IPS-NIHi7 (cell line): ENCODE data around the gene LEFTY1.

ENCODE experiments used
- DNase-seq: peaks from one replicate; pipeline ENCODE4 v3.0.0; 2012; ENCODE audit warnings: mixed read lengths; ENCODE audit errors: extremely low spot score

The LEFTY1 gene

DNA sequence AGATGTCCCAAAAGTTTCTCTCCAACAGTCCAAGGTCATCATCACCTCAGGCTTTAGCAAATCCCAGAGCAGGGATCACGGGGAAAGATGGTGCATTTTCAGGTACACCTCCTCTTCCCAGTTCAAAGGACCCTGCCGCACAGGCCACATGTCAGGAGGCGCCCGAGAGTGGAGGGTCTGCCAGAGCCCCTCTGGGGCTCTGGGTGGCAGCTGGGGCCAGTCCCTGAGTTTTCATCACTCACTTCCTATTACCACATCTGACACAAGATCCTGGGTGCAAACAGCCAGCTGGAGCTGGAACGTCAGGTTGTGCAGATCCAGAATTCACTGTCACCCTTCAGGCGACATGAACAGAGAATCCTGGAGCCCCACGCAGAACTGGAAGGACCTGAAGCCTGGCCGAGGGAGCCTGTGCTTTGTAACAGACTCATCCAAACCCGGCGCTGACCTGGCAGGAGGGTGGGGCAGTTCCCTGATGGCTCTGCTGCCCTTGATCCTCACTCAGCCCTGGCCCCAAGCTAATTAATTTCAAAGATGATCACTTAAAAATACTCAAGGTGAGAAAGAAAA is 15.6 kb downstream of the LEFTY1 start:
- no peak for DNase-seq

DNA sequence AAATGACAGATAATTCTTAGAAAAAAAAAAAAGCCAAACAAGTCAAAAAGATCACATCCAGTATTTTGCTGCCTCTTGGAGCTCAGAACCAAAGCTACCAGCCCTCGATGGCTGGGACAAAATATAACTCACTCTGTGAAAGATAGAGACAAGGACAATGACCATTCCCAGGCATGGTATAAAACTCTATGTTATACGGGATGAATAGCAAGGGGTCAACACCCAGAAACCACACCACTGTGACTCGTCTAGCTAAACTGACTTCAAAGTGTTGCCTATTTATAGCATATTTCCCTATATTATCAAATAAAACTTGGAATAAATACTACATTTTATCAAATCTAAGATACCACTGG is 16.9 kb downstream of the LEFTY1 start:
- DNase-seq: no peak

DNA sequence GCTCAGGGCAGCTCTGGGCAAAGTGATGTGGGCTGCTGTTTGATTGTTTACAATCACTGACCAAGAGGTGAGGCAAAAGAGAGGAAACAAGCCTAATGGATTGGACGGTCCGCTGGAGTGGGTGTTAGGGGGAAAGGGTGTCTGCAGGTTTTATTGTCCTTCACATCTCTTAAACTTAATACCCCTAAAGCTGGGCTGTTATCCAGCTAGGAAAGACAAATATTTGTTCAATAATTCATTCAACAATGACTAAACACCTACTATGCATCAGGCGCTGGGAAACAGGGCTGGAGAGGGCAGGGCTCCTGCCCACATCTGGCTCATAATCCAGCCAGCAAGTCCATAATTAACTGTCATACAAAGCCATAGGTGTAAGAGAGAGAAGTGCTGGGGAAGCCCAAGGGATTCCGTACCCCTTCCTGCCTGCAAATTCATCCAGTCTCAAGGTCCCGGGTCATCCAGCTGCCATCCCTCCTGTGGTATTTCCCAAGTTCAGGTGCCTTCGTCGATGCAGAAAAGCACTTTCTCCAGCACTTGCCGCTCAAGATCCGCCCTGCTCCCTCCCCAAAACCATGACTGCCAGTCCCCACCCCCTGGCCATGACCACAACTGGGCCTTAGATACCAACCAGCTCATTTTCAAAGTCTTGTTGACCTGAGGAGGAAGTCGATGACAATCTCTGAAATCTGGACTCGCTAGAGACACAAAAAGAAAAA is 17.4 kb downstream of the LEFTY1 start:
- DNase-seq: no peak

DNA sequence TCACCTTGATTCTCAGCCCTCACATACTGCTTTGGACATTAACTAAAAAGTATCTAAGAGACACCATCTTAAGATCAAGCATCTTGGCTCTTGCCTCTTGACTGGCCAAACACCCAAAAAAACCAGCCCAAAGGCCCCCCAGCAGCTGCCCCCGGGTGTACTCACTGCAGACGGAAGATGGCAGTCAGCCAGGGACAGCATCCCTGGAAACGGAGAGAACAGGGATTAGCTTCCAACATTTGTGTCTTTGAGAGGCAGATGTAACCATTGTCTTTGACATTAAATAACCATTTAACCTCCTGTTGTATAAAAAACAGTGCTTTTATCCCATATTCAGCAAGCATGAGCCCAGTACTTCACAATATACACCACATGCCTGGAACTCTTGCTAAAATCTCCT is 18.0 kb downstream of the LEFTY1 start:
- DNase-seq: no peak

DNA sequence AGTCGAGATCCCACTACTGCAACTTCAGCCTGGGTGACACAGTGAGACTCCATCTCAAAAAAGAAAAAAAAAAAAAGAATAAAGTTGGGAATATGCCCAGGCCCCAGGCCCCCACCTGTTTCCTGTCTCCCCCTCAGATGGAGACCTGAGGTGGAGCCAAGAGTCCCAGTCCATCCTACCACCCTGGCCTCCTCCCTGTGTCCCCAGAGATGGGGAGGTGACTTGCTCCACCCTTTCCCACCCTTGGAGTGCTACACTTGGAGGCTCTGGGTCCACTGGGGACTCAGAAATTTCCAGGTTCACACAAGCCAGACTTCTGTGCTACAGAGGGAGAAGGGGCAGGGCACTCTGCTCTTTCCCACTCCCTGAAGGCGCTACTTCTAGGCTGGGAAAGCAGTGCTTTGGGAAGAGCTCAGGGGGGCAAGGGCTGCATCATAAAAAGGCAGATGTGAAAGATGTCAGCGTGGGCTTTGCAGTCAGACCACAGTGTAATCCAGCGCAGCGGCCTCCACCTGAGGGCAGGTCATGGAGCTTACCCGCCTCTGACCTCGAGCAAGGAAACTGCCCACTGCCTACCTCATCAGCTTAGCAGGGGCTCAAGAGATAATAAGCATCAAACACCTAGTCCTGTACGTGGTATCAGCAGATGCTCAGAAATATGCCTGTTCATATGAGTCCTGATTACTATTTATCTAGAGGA is 20.2 kb downstream of the LEFTY1 start:
- DNase-seq: no peak

DNA sequence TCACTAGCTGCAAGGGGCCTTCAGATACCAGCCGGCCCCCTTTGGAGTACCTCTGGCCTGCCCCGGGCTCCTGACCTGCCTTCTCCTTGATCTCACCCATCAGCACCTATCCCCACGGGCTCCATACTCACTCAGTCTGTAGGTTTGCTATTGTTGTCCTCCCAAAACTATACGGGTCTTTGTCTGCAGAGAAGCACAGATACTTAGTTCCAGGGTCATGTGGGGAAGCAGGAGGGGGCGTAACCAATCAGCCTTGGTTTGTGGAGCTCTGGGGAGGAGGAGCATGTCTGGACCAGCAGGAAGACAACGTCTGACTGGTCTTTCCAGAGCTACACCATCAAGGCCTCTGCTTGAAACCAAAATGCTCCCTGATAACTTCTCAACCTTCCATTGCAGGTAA is 22.0 kb downstream of the LEFTY1 start:
- DNase-seq: no peak

DNA sequence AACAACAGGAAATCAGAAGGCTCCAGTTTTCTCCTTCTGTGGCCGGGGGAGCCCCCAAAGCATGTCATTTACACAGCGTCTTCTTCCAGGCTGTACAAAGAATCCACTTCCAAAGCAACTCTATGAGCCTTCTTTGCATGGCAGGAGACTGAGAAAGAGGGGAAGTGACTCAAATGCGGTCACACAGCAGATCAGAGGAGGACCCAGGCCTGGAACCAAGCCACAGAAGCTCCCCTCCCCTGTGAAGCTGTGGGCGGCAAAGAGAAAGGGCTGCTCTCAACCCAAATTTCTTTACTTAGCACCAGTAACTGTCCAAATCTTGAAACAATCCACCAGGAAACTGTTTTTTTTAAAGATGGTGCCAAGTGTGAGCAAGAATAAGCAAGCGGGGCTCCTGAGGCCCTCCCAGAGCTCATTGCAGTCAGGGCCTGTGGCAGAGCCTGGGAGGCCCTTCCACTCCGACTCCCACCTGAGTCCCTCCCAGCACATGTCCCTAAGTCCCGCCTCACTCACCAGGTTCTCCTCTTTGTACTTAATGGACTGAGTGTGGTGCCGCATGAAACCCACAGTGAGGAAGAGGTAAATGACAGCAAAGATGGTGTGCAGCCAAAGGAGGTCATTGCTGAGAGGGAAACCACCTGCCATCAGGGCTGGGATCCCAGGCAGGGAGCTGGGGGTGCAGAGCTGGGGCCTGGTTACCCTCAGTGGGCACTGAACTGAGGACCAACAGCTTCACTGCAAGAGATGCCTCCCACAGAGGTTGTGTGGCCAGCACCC is 22.7 kb downstream of the LEFTY1 start:
- no peak for DNase-seq

DNA sequence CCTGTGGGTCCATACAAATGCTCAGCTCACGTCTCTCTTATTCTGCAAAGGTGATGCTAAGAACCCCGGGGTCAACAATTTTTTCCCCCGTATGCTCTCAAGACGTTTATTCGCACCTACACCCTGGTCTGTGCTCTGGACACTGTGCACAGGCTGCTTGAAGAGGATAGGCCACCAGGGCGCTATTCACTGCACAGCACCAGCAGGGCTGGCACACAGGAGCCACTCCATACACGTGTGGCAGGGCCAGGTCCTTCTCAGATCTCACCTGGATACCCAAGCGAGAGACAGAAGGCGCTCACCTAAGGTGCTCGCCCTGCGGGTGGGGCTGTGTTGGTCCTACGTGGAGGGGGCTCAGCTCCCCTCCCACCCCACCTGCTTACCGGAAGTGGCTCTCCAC is 23.4 kb downstream of the LEFTY1 start:
- DNase-seq: no peak

DNA sequence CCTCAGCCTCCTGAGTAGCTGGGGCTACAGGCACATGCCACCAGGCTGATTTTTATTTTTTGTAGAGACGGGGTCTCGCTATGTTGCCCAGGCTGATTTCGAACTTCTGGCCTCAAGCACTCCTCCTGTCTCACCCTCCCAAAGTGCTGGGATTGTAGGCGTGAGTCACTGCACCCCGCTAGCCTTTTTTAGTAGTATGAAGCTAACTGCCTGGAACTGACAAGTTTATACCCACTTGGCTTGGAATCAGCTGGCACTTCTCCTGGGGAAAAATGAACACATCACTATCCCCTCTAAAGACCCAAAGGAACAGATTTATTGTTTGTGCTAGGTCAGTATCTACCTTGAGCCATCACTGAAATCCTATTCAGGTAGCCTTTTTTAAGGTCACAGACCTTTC is 25.8 kb downstream of the LEFTY1 start:
- no peak for DNase-seq

DNA sequence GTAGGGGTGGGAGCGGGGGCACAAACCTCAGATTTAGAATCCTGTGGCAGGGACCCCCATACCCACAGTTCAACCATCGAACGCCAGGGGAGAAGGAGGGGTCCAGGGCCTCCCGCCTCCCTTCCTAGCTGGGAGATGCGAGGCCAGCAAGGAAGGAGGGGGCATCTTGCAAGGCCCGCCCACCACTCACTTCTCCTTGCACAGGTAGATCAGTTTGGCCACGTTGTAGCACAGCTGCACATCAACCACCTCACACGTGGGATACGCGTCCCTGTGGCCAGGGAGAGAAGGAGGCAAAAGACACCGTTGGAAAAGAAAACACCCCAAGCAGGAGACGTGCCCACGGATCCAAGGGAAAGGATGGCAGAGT is 26.4 kb downstream of the LEFTY1 start:
- no peak for DNase-seq

DNA sequence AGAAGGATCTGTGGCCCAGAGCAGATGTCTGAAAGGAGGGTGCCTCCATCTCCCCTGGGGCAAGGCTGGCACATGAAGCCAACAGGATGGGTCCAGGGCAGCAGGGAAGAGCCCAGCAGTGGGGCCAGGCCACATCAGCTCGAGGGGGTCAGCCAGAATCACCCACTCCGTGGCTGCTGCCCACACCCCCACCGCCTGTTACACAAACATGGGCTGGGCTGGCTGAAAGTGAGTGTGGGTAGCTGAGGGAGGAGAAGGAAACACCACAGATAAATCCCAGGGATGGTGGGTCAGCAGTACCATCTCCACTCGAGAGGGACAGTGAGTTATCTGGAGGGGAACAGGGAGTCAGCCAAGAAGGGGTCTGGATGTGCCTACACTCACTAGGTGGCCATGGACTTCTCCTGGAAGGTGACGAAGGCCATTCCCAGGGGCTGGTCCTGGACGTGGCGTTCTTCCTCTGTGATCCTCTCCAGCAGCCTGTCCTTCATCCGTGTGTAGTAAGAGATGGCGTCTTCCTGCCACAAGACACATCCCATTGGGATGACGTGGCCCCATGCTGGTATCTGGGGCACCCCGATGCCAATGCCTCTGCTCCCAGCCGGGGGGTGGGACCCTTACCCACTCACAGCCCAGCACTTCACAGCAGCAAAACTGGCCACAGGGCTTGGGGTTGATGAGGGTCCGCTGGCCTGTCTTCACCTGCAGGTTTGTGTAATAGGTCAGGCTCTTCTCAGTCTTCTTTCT is 26.9 kb downstream of the LEFTY1 start:
- DNase-seq: no peak

DNA sequence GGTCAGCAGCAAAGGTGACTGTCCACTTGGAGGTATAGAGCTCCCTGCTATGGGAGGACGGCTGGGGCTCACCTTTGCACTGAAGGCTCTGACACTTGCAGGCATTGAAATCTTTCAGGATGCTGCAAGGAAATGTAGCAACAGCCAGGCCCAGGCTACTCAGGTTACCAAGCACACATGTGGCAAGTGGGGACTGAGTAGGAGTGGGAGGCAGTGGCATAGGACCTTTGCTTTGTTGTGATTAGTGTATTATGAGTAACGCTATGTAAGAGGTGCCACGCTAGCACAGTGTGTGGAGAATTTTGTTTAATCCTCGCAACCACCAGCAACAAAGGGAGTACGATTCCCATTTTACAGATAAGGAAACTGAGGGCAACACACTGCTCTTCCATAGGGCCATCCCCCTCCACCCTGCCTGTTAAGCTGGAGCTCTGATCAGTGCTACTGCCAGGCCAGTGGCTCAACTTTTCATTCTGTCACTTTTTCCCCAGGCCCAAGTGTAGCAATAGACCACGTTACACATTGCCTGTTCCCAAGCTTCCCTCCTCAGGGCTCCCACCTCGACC is 28.0 kb downstream of the LEFTY1 start:
- no peak for DNase-seq

DNA sequence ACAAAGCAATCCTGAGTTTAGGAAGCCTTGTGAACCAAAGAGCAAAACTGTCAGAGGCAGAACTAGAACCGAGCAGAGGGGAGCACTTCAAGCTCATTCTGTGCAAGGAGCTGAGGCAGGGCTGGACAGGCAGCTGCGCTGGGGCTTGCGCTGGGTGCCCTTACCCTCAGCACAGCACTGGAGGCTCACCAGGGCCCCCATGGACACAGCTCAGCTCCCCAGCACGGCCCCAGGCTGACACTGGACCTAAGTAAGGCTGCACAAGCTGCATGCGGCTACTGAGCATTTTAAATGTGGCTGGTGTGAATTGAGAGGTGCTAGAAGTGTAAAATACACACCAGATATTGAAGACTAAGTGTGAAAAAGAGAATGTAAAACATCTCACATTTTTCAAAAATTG is 28.8 kb downstream of the LEFTY1 start:
- DNase-seq: no peak

DNA sequence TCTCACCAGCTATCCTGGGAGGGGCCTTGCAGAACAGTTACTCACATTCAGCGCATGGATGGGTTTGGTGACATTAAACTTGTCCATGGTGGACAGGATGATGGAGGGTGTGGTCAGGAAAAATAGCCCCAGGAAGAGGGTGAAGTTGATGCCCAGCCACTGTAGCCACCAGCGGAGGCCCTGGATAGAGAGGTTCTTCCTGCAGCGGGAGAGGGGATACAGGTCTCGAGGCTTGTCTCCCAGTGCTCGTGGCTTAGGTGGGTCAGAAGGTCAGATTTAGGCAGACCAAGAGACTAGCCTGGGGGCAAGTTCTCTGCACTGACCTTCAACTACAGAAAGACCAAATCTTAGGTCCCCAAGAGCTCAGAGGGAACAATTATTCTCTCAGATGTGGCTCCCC is 29.8 kb downstream of the LEFTY1 start:
- DNase-seq: no peak

DNA sequence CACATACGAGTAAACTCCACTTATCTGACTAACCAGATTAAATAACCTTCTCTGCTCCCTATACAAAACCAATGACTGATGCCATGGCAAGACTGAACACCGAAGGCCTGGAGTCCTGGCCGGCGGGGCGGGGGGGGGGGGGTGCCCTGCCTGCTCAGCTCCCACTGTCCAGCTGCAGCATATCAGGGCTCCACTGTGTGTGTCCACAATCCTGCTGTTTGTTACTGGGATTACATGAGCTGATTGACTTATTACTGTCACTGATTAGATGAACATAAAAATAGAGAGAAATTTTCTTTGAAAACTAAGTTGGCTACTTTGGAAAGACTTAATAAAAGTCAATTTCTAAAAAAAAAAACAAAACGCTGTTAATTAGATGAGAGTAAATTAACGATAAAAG is 31.7 kb downstream of the LEFTY1 start:
- no peak for DNase-seq

DNA sequence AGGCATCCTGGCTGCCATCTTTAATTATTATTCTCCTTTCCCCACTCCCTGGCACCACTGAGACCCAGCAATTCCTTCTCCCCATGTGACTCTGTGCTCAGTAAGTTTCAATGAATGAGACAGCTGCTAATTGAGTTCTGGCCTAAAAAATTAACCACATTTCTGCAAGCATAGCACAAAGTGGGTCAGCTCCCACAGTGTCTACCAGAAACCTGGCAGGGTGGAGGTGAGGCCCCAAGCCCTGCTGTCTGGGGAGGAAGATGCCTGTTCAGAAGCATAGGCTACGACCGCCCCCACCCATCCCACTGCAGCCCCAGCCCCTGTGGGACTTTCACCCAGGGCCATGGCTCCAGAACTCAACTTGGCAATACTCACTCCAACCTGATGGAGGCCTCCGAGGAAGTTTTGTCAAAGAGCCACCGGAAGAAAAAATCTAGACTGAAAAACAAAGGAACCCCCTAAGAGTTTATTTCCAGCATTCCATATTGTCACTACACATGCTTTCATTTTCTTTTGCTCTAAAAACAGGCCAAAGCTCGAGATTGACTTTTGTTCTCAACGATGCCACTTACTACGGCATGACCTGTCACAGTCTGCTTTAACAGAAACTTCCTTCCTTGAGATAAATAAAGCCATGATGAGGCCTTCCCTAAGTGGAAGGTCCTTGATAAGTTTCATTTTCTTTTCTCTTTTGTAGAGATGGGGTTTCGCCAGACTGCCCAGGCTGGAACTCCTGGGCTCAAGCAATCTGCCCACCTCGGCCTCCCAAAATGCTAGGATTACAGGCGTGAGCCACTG is 33.2 kb downstream of the LEFTY1 start:
- DNase-seq: no peak

DNA sequence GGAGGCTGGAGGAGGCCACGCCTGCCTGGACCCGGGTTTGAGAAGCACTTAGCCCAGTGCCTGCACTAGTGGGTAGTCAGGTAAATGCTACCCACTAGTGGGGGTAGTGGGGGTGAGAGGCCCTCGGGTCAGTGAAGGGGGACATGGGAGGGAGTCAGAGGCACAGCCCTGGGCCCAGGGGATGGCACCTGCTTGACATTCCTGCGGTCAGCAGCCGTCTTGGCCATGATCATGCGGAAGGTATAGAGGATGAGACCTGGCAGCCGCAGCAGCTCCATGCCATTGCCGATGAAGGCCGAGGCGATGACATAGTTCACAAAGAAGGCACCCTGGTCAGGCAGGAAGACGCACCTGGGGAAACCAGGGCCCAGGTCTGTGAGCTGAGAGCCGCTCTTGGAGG is 35.5 kb downstream of the LEFTY1 start:
- no peak for DNase-seq

DNA sequence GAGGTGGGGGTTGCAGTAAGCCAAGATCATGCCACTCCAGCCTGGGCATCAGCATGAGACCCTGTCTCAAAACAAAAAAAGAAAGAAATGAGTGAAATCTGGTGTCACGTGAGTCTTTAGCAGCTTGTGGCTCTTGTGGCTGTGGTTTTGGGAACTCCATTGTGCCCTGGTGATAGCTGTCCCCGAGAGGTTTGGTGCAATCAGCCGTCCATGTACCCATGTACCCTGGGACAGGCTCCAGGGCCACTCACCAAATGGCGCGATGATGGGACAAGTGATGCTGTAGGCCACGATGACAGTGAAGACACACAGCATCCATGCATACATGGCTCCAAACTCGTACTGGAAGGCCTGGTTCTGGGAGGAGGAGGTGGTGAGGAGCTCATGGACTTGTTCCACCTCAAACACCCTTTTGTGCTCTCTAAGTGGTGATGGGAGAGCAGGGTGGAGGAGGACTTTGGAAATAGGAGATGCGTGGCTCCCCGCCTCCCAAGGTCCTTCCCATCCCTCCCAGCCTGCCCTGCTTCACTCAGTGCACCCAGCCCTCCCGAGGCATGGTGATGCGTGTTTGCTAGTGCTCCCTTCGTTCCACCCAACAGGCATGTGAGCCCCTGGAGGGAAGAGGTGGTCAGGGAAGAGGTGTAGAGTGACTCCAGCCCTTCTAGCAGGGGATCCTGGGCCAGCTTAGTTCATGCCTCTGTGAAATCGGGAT is 36.4 kb downstream of the LEFTY1 start:
- DNase-seq: no peak

DNA sequence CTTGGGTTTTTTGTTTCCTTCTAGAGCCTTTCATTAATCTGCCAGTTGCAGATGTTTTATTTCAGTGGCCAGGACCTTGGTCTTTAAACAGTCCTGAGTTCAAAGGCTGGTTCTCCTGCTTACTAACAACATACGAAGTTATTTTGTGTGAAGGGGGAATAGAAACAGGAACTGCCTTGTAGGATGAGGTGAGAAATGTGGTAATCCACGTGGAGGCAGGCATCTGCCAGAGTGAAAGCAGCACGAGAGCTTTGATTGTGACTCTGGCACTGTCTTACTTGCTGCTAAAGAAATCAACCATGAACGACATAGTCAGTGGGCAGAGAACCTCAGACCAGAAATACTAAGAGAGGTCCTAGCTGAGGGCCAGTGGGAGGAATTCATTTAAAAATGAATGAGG is 37.1 kb downstream of the LEFTY1 start:
- no peak for DNase-seq

DNA sequence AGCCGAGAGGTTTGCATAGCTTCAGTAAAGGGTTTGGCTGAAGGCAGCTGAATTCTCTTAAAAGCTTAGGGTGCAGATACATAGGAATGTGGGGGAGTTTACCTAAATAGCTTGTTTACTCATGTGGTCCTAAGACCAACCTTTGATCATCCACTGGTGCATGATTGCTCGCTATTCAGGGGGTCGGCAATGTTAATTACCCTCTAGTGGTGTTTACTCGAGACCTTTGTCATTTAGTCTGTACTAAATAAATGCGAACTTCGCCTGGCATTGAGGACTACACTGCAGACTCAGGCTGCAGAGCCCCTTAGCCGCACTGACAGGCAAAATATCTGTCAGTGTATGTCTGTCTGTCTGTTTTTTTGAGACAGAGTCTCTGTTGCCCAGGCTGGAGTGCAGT is 38.6 kb downstream of the LEFTY1 start:
- DNase-seq: no peak
